GM19193 (cell line): ENCODE data around the gene GZMA.

ENCODE experiments used
- POLR2A ChIP-seq: IDR thresholded peaks from 4 replicates; pipeline ENCODE4 v1.6.1; 2011; ENCODE audit not compliant: insufficient read depth, insufficient read length; ENCODE audit errors: extremely low read depth

The GZMA gene

DNA sequence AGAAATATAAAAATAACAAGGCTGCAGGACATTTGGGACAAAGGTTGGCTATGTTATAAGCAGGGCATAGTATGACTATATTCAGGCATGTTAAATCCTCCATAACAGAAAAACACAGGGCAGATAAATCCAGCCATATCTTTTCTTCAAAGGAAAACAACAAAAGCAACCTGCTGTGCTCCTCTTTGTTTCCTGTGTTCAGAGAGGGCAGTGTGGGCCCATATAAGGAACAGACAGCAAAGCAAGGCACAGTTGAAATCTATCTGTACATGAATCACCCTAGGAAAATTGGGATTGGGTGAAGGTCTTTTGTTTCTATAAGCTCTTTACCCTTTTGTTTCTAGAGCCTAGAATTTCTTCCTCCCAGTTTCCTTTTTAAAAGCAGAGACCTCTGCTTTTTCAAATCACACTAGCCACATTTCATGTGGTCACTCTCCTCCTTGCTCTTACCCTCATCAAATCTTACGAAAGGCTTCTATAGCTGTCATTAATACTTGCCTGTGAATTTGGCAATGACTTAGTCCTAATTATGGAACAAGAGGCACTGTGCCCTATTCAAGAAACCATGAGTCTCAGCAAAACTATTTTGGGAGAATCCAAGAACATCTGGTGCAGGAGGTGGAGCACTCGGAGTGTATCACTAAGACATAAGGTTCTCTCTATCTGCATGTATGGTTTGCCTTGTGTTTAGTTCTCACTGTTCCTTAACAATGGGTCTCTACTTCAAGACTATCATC is 1.8 kb downstream of the GZMA start:
- no peak for TF ChIP-seq POLR2A

DNA sequence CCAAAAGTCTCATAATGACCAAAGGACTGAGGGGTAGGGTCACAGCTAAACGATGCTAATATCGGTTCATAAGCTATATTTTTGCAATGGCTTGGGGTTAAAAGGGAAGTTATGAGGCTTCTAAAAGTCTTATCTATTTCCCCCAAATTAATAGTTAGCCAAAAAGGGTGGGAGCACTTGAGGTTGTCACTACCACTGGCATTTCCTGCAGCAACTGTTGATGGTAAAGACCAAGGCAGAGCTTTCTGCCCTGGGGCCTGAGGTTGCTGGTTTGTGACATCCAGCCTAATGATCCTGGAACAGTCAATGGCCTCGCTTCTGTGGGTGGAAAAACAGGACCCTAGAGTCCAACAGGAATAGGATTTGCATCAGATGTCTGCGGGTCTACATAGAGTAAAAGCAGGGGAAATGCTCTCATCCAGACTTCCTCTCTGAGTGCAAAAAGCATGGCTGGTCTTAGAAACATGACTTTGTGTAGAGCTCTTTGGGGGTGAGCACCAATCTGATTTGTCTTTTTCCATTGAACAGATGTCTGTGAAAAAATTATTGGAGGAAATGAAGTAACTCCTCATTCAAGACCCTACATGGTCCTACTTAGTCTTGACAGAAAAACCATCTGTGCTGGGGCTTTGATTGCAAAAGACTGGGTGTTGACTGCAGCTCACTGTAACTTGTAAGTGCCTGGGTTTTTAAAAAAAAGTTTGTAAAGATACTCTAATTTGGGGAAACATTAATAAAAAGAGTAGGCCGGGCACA is 2.7 kb downstream of the GZMA start:
- no peak for TF ChIP-seq POLR2A

DNA sequence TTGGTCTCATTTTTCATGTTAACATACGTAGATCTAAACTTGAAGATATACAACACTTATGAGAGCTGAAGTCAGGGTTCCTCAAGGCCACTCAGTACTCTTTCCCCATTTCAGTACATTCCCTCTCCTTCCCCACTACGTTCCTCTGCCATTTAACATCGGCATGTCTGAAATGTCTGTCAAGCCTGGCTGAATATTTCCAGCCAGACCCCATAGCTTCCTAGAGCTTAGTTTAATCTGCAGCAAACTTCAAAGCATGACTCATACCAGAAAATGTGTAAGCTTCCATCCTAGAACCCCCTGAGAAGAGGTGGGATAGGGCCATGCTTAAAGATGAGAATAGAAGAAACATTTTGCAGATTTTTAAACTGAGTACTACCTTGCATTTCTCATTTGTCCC is 6.2 kb downstream of the GZMA start:
- TF ChIP-seq POLR2A: no peak

DNA sequence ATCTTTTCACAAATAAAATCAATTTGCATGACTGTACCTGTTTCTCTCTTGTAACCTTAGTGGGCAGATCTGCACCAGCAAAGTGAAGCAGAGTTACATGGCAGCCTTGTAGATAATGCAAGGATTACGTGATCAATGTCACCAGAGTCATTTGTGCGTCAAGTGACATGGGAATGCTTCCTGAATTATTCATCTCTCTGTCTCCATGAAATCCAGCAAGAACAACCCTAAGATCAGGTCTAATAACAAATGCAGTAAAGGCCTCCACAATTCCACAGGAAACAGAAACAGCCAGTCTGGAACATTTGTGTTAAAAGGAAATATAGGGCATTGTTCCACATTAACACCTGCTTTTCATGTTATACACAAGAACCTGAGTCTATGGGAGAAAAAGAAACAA is 7.8 kb downstream of the GZMA start:
- TF ChIP-seq POLR2A: no peak

DNA sequence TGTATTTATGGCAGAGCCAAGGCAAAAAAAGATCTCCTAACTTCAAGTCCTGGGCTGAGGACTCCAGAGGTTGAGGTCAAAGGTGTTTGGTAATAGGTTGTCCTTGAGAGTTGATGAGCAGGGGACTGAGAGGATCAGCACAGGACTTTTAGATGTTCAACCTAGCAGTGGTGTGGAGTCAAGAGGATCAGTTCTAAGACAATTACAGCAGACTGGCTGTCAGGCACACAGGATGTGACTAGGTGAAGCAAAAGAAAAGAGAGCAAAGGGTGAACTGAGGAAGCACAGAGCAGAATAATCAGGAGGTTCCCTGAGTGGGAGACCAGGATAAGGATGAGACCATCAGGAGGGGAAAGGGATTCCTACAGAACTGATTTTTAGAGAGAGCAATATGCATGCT is 10.9 kb downstream of the GZMA start:
- no peak for TF ChIP-seq POLR2A

DNA sequence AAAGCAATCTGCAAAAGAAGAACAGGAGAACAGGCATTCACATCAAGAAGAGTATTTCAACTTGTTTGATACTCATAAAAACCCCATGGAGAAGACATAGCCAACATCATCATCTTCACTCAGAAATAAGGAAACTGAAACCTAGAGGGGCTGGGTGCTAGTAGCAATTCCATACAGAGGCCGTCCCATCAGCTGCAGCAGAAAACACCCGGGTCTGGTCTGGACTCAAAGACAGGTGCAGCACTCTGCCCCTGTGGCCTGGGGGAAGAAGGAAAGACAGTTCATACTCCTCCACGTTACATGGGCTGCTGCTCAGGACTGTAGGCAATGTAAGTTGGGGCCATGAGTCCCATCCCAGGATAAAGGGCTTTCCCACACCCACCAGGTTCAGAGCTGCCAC is 11.6 kb downstream of the GZMA start:
- no peak for TF ChIP-seq POLR2A

DNA sequence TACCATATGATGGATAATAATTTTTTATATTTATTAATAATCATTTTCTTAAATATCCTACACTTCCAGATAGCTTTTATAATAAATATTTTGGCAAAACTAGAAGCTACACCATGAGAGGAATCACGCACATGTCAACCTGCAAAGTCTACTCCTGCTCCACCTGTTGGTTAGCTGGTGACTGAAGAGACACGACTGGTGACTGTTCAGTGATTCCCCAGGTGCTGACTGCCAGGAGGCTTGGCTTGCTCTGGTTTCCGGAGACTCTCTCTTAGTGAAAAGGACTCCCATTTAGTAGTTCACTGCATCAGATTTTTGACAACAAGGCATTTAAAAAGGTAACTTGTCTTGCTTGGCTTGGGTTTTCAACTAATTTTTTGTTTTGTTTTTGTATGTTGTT is 20.9 kb downstream of the GZMA start:
- no peak for TF ChIP-seq POLR2A

DNA sequence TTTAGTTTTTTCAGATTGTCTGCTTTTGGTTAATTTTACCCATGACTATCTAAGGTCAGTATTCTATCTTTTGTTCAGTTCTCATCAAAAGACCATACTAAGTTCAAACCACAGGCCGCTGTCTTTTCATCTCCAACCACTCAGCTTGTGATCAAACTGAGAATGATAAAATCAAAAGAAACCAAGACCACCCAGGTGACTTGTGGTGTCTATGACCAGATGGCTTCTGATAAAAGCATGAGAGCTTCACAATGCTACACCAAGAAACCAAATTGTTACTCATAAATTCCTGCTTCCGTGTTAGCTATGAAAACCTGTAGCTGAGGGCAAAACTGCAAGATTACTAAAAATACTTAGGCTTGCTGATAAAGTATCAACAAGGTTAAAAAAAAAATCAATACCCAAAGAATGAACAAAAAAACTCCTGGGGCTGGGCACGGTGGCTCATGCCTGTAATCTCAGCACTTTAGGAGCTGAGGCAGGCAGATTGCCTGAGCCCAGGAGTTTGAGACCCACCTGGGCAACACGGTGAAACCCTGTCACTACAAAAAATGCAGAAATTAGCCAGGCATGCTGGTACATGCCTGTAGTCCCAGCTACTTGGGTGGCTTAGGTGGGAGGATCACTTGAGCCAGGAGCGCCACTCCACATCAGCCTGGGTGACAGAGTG is 31.7 kb downstream of the GZMA start:
- no peak for TF ChIP-seq POLR2A

DNA sequence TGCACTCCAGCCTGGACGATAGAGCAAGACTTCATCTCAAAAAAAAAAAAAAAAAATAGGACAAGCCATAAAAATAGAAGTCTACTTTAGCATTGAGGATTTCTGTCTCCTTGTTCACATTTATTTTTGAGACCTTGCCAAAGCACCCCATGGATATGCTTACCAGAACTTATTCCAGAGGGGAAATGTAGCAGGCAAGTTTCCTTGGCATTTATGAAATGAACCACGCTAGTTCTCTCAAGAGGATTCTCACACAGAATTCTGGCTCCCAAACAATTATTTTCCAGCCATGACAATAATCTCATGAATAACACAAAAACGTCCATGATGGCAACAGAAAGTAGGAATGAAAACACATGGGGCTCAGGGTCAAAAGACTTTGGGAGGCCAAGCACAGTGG is 34.1 kb downstream of the GZMA start:
- TF ChIP-seq POLR2A: no peak

DNA sequence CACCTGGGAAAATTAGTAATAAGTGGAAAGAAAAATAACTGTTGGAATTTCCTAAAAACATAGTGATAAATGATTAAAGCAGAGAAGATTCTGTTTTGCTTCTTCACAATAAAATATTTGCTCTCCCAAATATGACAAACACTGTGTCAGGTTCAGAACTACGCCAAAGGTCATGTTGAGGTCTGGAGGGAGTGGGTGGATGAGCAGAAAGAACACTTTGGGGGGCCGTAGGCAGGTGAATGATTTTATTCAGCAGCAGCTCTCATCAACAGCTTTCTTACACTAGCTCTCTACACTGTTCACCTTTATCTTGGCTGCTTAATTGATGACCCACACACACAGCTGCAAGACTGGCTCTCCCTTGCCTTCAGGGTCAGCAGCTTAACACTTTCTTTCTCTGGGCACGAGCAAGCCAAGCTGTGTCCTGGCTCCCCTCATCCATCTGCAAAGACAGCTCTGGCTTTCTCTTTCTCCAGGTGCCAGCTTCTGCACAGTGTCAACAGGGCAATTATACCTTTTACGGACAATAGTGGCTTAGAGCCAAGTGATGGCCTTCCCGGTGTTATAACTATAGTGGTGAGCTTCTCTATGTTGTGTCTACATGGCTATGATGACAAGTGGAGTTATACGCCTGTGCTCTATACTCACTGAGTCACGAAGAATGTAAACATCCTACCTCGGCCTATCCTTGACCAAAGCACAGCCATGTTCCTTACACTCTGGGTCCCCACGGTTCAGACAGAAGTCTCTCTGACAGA is 38.6 kb downstream of the GZMA start:
- no peak for TF ChIP-seq POLR2A

DNA sequence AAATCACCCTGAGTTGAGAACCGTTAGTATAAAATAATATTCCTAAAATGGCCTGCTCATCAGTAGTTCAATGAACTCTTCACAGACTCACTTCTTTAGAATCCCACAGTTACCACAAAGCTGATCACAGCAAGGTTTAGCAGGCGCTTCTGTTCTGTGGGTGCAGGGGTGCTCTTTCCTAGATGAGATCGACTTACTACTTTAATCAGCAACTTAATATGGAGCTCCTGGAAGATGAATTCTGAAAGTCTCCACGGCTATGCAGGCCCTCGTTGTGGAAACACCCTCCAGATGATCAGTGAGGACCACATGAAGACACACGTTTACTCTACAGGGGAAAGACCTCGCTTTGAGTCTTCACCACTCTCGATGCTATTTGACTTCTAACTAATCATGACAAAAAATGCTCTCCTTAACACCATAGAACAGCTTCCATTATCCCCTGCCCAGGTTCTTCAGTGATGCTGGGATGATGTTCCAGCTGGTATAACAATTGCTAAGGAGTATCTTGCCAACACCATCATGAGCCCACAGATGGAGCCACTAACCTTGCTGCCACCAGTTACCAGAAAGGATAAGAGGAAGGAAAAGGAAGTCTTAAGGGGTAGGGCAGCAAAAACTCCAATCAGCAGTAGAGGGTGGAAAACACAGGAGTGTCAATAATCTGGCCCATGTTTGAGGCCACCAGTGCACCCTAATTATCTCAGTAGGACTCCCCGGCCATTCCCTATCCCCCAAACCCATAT is 39.7 kb downstream of the GZMA start:
- no peak for TF ChIP-seq POLR2A

DNA sequence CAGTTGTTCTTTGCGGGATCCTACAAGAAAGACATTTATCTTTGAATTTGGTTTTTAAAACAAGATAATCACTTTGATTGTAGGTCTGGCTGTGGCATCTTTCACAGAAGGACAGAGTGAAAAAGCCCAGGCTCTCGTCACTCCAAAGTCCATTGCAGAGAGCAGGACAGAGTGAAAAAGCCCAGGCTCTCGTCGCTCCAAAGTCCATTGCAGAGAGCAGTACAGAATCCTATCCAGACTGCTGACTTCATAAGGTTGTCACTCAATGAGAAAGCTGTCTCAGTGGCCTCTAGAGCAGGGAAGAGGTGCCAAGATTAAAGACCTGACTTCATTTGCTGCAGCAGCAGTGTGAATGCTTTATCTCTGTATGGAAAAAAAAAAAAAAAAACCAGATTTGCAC is 41.2 kb downstream of the GZMA start:
- no peak for TF ChIP-seq POLR2A

DNA sequence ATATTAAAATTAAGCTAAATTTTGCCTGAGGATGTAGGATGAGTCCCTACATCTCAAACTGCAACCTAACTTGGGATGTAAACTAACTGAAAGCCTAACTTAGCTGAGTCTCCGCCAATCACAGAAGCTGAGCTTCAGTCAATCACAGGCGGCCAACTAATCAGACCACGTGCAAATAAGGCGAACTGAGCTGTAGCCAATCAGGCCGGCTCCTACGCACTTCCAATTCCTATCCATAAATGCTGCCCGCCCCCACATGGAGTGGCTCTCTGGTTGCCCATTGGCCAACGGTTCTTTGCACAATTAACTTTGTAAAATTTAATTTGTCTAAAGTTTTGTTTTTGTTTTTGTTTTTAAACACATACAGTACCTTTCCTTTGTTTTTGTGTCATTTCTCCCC is 43.6 kb downstream of the GZMA start:
- TF ChIP-seq POLR2A: no peak

DNA sequence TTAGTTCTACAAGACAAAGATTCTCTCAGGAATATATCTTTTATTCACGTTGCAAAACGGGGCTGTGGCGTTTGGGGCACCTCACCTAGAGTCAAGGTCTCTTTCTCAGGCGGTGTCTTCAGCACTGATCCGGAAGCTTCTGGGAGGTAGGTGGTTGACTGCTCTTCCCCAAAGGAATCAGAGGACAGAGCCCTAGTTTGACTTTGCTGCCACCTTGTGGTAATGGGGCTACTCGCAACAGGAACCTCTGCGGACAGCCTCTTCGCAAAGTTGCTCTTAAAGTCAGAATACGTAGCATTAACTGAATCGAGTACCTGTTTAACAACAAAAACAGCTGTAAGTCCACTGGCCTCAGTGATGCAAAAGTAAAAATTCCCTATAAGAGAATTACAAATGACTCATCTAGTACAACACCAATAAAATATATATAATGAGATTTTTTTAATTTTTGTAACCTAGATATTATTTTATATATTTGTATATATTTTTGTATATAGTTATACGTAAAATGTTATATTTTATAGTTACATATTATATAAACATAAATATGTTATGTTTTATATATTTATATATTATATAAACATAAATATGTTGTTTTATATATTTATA is 44.2 kb downstream of the GZMA start:
- no peak for TF ChIP-seq POLR2A
